Activated T-cell treated with anti-CD3 and anti-CD28 coated beads, Interleukin-2, amount 50 U/mL, for 4 hours (primary cell): Measurements from ENCODE around the gene NLE1. TPM values are rescaled to one million over a fixed set of nuclear protein-coding genes. Genes with fewer than 3 reads are reported as not detected.
A peak's percentile ranks its signal among the peaks of the same experiment; 100 is the strongest.
"Not testable (repeated sequence)": the region's sequence is repeated elsewhere in the genome, so short reads cannot be mapped to it uniquely, and the experiment has no call there.

ENCODE experiments used
- ATAC-seq, 2 donors: fragments of 200-7000 bp; cut with Tn5 transposase; one replicate each; pipeline ENCODE4 v1.10.0; 2021
- DNase-seq: peaks from one replicate; pipeline ENCODE4 v3.0.0-alpha.2; 2020
- H3K27me3 Mint-ChIP-seq: one replicate; pipeline ENCODE4 v1.8.0; 2021; ENCODE audit warnings: low read depth, mixed read lengths
- H3K36me3 Mint-ChIP-seq: one replicate; pipeline ENCODE4 v1.8.0; 2022; ENCODE audit warnings: mixed read lengths; ENCODE audit not compliant: insufficient read depth
- H3K4me1 Mint-ChIP-seq: one replicate; pipeline ENCODE4 v1.8.0; 2021; ENCODE audit warnings: low read depth, mixed read lengths
- H3K4me3 Mint-ChIP-seq: one replicate; pipeline ENCODE4 v1.8.0; 2021; ENCODE audit warnings: mild to moderate bottlenecking, moderate library complexity, mixed read lengths
- H3K9me3 Mint-ChIP-seq: one replicate; pipeline ENCODE4 v1.8.0; 2021; ENCODE audit warnings: mixed read lengths
- total RNA-seq, 3 donors: library from RNA; stranded (reverse); gene quantifications; one replicate each; pipeline ENCODE4 v1.2.1, GENCODE V29; 2021

Gene NLE1
- total RNA-seq, 3 donors from 2014 or later, result 72.8 to 85.7 (median 85.3) TPM

- DNase-seq, result no peak
- no peaks in the 10 kb centered on the region for H3K36me3 Mint-ChIP-seq
- peaks cover 4% of the 10 kb centered on the region for H3K27me3 Mint-ChIP-seq
- H3K9me3 Mint-ChIP-seq, result no peaks in the 10 kb centered on the region
- no peak overlapping the region for H3K4me3 Mint-ChIP-seq
- H3K4me1 Mint-ChIP-seq, result no peaks in the 10 kb centered on the region
- ATAC-seq, result no peak
These were observed 10.5 kb upstream of the NLE1 start for GRCh38 chr17:35152421-35153140.

- not testable (repeated sequence) for H3K9me3 Mint-ChIP-seq, ATAC-seq, DNase-seq, H3K36me3 Mint-ChIP-seq, H3K4me3 Mint-ChIP-seq, H3K27me3 Mint-ChIP-seq, H3K4me1 Mint-ChIP-seq
These were observed 9.0 kb upstream of the NLE1 start for GRCh38 chr17:35151080-35151479.

DNA sequence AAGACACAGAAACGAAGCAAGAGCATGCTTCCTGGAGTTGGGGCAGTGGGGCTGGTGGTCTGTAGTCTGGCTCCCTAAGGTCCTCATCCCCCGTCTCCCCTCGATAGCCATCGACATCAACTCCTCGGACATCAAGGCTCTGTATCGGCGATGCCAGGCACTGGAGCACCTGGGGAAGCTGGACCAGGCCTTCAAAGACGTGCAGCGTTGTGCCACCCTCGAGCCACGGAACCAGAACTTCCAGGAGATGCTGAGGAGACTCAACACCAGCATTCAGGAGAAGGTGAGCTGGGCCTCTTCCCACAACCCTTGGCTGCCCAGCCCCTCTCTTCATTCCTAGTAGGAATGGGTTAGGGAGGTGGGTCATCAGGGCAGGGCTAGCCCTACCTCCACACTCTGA, 7.8 kb upstream of the NLE1 start:
- ATAC-seq, result no peak
- peaks cover 4% of the 10 kb centered on the region for H3K27me3 Mint-ChIP-seq
- DNase-seq, result no peak
- no peaks in the 10 kb centered on the region for H3K36me3 Mint-ChIP-seq
- H3K9me3 Mint-ChIP-seq, result no peaks in the 10 kb centered on the region
- H3K4me1 Mint-ChIP-seq, result no peaks in the 10 kb centered on the region
- no peak overlapping the region for H3K4me3 Mint-ChIP-seq

DNA sequence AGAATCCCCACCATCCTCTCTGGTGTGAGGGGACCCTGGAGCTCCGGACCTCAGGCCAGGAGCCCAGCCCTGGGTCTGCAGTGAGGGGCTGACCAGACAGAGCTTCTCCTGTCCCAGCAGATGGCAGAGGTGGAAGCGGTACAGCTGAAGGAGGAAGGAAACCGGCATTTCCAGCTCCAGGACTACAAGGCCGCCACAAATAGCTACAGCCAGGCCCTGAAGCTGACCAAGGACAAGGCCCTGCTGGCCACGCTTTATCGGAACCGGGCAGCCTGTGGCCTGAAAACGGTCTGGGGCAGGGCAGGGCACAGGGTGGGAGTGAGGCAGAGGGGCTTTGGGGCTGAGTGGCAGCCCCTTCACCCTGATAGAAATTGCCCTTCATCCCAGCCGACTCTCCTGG, 6.0 kb upstream of the NLE1 start:
- DNase-seq (no peak), ATAC-seq (no peak)
- H3K9me3 Mint-ChIP-seq, result no peaks in the 10 kb centered on the region
- no peaks in the 10 kb centered on the region for H3K36me3 Mint-ChIP-seq
- H3K27me3 Mint-ChIP-seq, result peaks cover 4% of the 10 kb centered on the region
- H3K4me3 Mint-ChIP-seq, result no peak overlapping the region
- no peaks in the 10 kb centered on the region for H3K4me1 Mint-ChIP-seq

DNA sequence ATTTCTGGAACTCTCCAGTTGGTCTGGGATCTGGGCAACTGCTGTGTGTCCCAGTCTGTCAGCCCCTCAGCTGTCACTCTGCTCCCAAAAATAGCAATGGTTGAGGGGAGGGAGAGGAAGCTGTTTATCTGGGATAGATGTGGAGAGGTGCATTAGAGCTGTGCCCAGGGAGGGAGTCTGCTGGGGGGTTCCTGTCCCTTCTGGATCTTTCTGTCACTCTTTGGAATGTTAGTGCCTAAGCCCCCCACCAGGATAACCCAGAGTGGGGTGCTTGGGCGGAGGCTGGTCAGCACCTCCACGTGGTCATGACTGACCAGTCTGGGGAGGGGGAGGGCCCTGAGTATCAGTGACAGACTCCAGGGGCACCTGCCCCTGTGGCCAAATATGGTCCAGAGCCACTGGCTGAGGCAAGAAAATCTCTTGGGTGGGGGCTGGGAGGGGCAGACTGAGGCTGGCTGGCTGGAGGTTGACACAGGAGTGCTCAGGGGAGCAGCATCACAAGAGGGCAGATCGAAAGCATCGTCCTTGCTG, 5.3 kb upstream of the NLE1 start, which contains the start of gene UNC45B:
Gene UNC45B (plus strand): TSS at position 443 of the 531 bp plus-strand sequence. CDS start 447 bp downstream, outside the sequence.
- no peaks in the 10 kb centered on the region for H3K9me3 Mint-ChIP-seq

GRCh38 chr17:35146214-35146833, 4.2 kb upstream of the NLE1 start:
- no peaks in the 10 kb centered on the region for H3K9me3 Mint-ChIP-seq
- no peak for ATAC-seq
- H3K27me3 Mint-ChIP-seq, result no peaks in the 10 kb centered on the region
- no peaks in the 10 kb centered on the region for H3K36me3 Mint-ChIP-seq
- peaks cover 4% of the 10 kb centered on the region for H3K4me1 Mint-ChIP-seq
- H3K4me3 Mint-ChIP-seq, result no peak overlapping the region
- DNase-seq, result no peak

More for the DNA sequence above, 5.3 kb upstream of the NLE1 start, which contains the start of gene UNC45B:
- Mint-ChIP-seq H3K4me3 (no peak within 1 kb of the TSS), H3K27me3 (peaks cover 3% of the 10 kb centered on the region), H3K4me1 (peaks cover under 1% of the 10 kb centered on the region), H3K36me3 (no peaks in the 10 kb centered on the region)
- DNase-seq (no peak), ATAC-seq (no peak)

GRCh38 chr17:35144840-35145239, 2.7 kb upstream of the NLE1 start:
- no peaks in the 10 kb centered on the region for H3K9me3 Mint-ChIP-seq
- H3K27me3 Mint-ChIP-seq, result no peaks in the 10 kb centered on the region
- H3K4me1 Mint-ChIP-seq, result peaks cover 9% of the 10 kb centered on the region
- ATAC-seq (no peak), DNase-seq (no peak)
- no peaks in the 10 kb centered on the region for H3K36me3 Mint-ChIP-seq
- no peak overlapping the region for H3K4me3 Mint-ChIP-seq

DNA sequence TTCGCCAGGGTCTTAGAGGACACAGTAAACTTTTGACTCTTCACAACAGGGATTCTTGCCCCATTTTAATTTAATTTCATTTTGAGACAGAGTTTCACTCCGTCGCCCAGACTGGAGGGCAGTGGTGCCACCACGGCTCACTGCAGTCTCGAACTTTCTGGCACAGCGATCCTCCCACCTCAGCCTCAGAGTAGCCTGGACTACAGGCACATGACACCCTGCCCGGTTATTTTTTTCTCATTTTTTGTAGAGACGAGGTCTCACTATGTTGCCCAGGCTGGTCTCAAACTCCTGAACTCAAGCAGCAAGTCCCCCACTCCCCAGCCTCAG, 329 bp upstream of the NLE1 start:
- Mint-ChIP-seq H3K4me3 (peak overlapping the region; percentile 88), H3K27me3 (no peaks in the 10 kb centered on the region), H3K9me3 (no peaks in the 10 kb centered on the region), H3K36me3 (peaks cover 2% of the 10 kb centered on the region), H3K4me1 (peaks cover 9% of the 10 kb centered on the region)
- ATAC-seq (peak in 1 of 2 donors; percentile 7), DNase-seq (no peak)

DNA sequence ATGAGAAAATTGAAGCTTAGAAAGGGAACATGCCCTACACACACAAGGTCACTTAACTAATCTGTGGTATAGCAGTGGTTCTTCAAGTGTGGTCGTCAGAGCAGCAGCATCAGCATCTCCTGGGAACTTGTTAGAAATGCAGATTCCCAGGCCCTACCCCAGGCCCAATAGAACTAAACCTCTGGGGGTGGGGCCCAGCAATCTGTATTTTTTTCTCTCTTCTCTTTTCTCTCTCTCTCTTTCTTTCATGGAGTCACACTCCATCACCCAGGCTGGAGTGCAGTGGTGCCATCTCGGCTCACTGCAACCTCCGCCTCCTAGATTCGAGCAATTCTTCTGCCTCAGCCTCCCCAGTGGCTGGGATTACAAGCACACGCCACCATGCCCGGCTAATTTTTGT, 3.9 kb downstream of the NLE1 start:
- no peak for DNase-seq
- H3K27me3 Mint-ChIP-seq, result no peaks in the 10 kb centered on the region
- peaks cover 9% of the 10 kb centered on the region for H3K4me1 Mint-ChIP-seq
- H3K36me3 Mint-ChIP-seq, result peaks cover 24% of the 10 kb centered on the region
- H3K9me3 Mint-ChIP-seq, result no peaks in the 10 kb centered on the region
- H3K4me3 Mint-ChIP-seq, result no peak overlapping the region
- no peak for ATAC-seq

- Mint-ChIP-seq H3K36me3 (peaks cover 34% of the 10 kb centered on the region), H3K4me3 (no peak overlapping the region), H3K4me1 (no peaks in the 10 kb centered on the region), H3K27me3 (no peaks in the 10 kb centered on the region), H3K9me3 (no peaks in the 10 kb centered on the region)
- DNase-seq, result no peak
- ATAC-seq, result no peak
These were observed 6.8 kb downstream of the NLE1 start for GRCh38 chr17:35135322-35135721.

GRCh38 chr17:35132816-35133550, 9.1 kb downstream of the NLE1 start:
- ATAC-seq (no peak), DNase-seq (no peak)
- Mint-ChIP-seq H3K27me3 (no peaks in the 10 kb centered on the region), H3K9me3 (no peaks in the 10 kb centered on the region), H3K36me3 (peaks cover 34% of the 10 kb centered on the region), H3K4me3 (no peak overlapping the region), H3K4me1 (no peaks in the 10 kb centered on the region)

- ATAC-seq, result no peak
- H3K9me3 Mint-ChIP-seq, result no peaks in the 10 kb centered on the region
These were observed 10.0 kb downstream of the NLE1 start for GRCh38 chr17:35132099-35132498.

DNA sequence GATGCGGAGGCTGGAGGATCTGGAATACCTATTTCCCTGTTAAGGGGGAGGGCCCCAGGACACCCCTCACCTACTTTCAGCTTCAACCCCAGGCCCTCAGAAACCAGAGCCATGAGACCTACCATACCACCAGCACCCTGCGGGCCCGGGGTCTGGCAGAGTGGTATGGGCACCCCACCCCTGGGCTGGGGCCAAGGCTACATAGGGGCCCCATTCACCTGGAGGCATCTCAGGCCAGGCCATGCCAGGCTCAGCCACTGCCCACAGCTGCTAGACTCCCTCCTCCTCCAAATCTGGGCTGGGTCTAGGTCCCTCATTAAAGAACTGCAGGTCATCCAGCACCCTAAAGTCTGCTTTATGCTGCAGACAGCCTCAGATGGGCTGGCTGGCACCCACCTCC, 11.7 kb downstream of the NLE1 start:
- Mint-ChIP-seq H3K4me1 (no peaks in the 10 kb centered on the region), H3K36me3 (peaks cover 25% of the 10 kb centered on the region)

More at GRCh38 chr17:35132099-35132498, 10.0 kb downstream of the NLE1 start:
- H3K36me3 Mint-ChIP-seq, result peaks cover 34% of the 10 kb centered on the region
- H3K27me3 Mint-ChIP-seq, result no peaks in the 10 kb centered on the region
- DNase-seq, result no peak
- H3K4me1 Mint-ChIP-seq, result no peaks in the 10 kb centered on the region
- H3K4me3 Mint-ChIP-seq, result no peak overlapping the region

GRCh38 chr17:35129973-35130351, 12.1 kb downstream of the NLE1 start:
- Mint-ChIP-seq H3K27me3 (no peaks in the 10 kb centered on the region), H3K4me3 (no peak overlapping the region), H3K4me1 (no peaks in the 10 kb centered on the region), H3K9me3 (no peaks in the 10 kb centered on the region), H3K36me3 (peaks cover 25% of the 10 kb centered on the region)
- ATAC-seq (peak; percentile 16 to 20), DNase-seq (no peak)

More for the DNA sequence above, 11.7 kb downstream of the NLE1 start:
- no peak overlapping the region for H3K4me3 Mint-ChIP-seq
- DNase-seq (no peak), ATAC-seq (no peak)
- no peaks in the 10 kb centered on the region for H3K9me3 Mint-ChIP-seq
- H3K27me3 Mint-ChIP-seq, result no peaks in the 10 kb centered on the region
